Loucy (cell line): ENCODE measurements around the gene EGFLAM.

ENCODE experiments used
- CTCF ChIP-seq: fragments of 200-600 bp; sonication (generic); conservative IDR thresholded peaks from 2 replicates; pipeline ENCODE4 v1.5.1; 2014; ENCODE audit warnings: mild to moderate bottlenecking, antibody characterized with exemption, low read length
- EZH2phosphoT487 ChIP-seq: fragments of 200-600 bp; IDR thresholded peaks from 2 replicates; pipeline ENCODE4 v1.6.1; 2018; ENCODE audit warnings: antibody characterized with exemption, mild to moderate bottlenecking, moderate library complexity, borderline replicate concordance

GRCh38 chr5:38431242-38431853, 173.0 kb downstream of the EGFLAM start:
- TF ChIP-seq CTCF: no peak
- no peak for TF ChIP-seq EZH2phosphoT487
